Keratinocyte (primary cell): ENCODE measurements around the gene MLIP.

Source experiments
- CTCF ChIP-seq, 3 experiments: IDR thresholded peaks in 1 of 3; conservative IDR thresholded peaks in 1 of 3; optimal IDR thresholded peaks in 1 of 3; 2 replicates in 2 of 3; 3 replicates in 1 of 3; pipeline versions ENCODE3 to v1.5.1; 2011; ENCODE audit warnings: low read length in 3 of 3, mild to moderate bottlenecking in 3 of 3, moderate library complexity in 2 of 3, control low read depth in 1 of 3, inconsistent platforms in 1 of 3; ENCODE audit not compliant: insufficient read depth in 2 of 3; ENCODE audit errors: extremely low read depth in 1 of 3
- EZH2 ChIP-seq: IDR thresholded peaks from one replicate; pipeline ENCODE4 v1.6.1; 2012; ENCODE audit warnings: inconsistent platforms, mild to moderate bottlenecking, low read length, moderate library complexity

- TF ChIP-seq CTCF (optimal IDR thresholded peaks at IDR 0.05 in 1 of 3, IDR thresholded peaks at IDR 0.05 in 1 of 3, conservative IDR thresholded peaks at IDR 0.05 in 1 of 3; ENCODE audit: extremely low read depth in 1 of 3, insufficient read depth in 2 of 3, low read length in 3 of 3), result no peak
- TF ChIP-seq EZH2, result no peak
Observed at GRCh38 chr6:54192993-54193392, 81.8 kb downstream of the MLIP start.
